A673 (cell line): Measurements from ENCODE around the gene REV1. TPM values are rescaled to one million over a fixed set of nuclear protein-coding genes. Genes with fewer than 3 reads are reported as not detected.

Experiments
- BruUV-seq: library from RNA; stranded (reverse); fragments of 400-500 nt; replicated peaks from 2 replicates; lab custom pipeline; 2021; lab: Mats Ljungman, UMichigan
- CTCF ChIA-PET: fragments of 300-600 bp; sonication (Branson Sonifier 250); formaldehyde crosslinking; loops from one replicate; lab custom pipeline; 2022; ENCODE audit warnings: antibody characterized with exemption; lab: Charles Lee
- POLR2A ChIA-PET: fragments of 300-600 bp; sonication (Branson Sonifier 250); formaldehyde crosslinking; loops from one replicate; lab custom pipeline; 2022; ENCODE audit warnings: antibody characterized with exemption; ENCODE audit not compliant: low non-redundant PET; lab: Charles Lee
- DNase-seq: peaks from one replicate; pipeline ENCODE4 v3.0.0-alpha.2; 2015; ENCODE audit warnings: low spot score
- H3K27ac ChIP-seq: fragments of 200-600 bp; sonication (generic); 2 replicates; pipeline ENCODE4 v1.5.1; 2016; ENCODE audit warnings: mixed run types, low read depth, mild to moderate bottlenecking, mixed read lengths, antibody characterized with exemption, low read length; ENCODE audit not compliant: poor library complexity, severe bottlenecking
- H3K27me3 ChIP-seq: fragments of 200-600 bp; sonication (generic); replicated peaks from 2 replicates; pipeline ENCODE4 v1.6.1; 2017; ENCODE audit warnings: mixed run types, low read depth, mild to moderate bottlenecking, mixed read lengths, antibody characterized with exemption, low read length; ENCODE audit not compliant: insufficient read depth, poor library complexity
- H3K36me3 ChIP-seq: fragments of 200-600 bp; sonication (generic); 2 replicates; pipeline ENCODE4 v1.6.1; 2016; ENCODE audit warnings: mixed run types, mild to moderate bottlenecking, mixed read lengths, antibody characterized with exemption, low read length; ENCODE audit not compliant: insufficient read depth, poor library complexity, severe bottlenecking
- H3K4me1 ChIP-seq: fragments of 200-600 bp; sonication (generic); 2 replicates; pipeline ENCODE4 v1.6.1; 2017; ENCODE audit warnings: mixed run types, mild to moderate bottlenecking, mixed read lengths, antibody characterized with exemption, low read length; ENCODE audit not compliant: insufficient read depth, poor library complexity, severe bottlenecking
- H3K4me3 ChIP-seq: fragments of 200-600 bp; sonication (generic); 2 replicates; pipeline ENCODE4 v1.5.1; 2016; ENCODE audit warnings: low read depth, mixed run types, mild to moderate bottlenecking, mixed read lengths, low read length; ENCODE audit not compliant: poor library complexity, severe bottlenecking
- H3K9me3 ChIP-seq: fragments of 200-600 bp; sonication (generic); 2 replicates; pipeline ENCODE4 v1.6.1; 2016; ENCODE audit warnings: mixed run types, low read depth, mild to moderate bottlenecking, mixed read lengths, antibody characterized with exemption, low read length; ENCODE audit not compliant: poor library complexity, severe bottlenecking
- CTCF ChIP-seq: fragments of 300-800, 200-600 bp; sonication (generic); conservative IDR thresholded peaks from 2 replicates; pipeline ENCODE4 v1.5.1; 2017; ENCODE audit warnings: low read depth, mild to moderate bottlenecking, antibody characterized with exemption, low read length, moderate library complexity, mixed read lengths
- EZH2 ChIP-seq: fragments of 200-600 bp; sonication (generic); IDR thresholded peaks from 2 replicates; pipeline ENCODE4 v1.6.1; 2017; ENCODE audit warnings: borderline replicate concordance, low read depth, mild to moderate bottlenecking, mixed read lengths, antibody characterized with exemption, low read length; ENCODE audit not compliant: poor library complexity, severe bottlenecking
- intact Hi-C: fragments of 100-400 bp; cut with micrococcal nuclease; formaldehyde crosslinking; loops from one replicate; pipeline ENCODE4 v1.10.0; 2022; ENCODE audit not compliant: unreplicated experiment
- total RNA-seq: library from RNA; stranded (reverse); gene quantifications from 2 replicates; pipeline ENCODE4 v1.2.3, GENCODE V29; 2021

REV1 gene
- total RNA-seq, 1 experiment from 2014 or later, result 38.1 TPM

- H3K4me1 ChIP-seq, result no peaks in the 10 kb centered on the region
- CTCF ChIA-PET, result interaction anchor here (0.6 kb wide), 1 partner anchor 56 kb away, joined by 4 read pairs; no protein-coding TSS in a partner anchor
- BruUV-seq, result no TSS peak
- DNase-seq, result no peak
- POLR2A ChIA-PET, result no interaction called here
- peaks cover 95% of the 10 kb centered on the region for H3K36me3 ChIP-seq
- intact Hi-C loops, result no loop called here
- no peak overlapping the region for H3K27ac ChIP-seq
- TF ChIP-seq CTCF (no peak), EZH2 (no peak)
- H3K9me3 ChIP-seq, result no peaks in the 10 kb centered on the region
- no peaks in the 10 kb centered on the region for H3K27me3 ChIP-seq
- H3K4me3 ChIP-seq, result no peak overlapping the region
Observed at GRCh38 chr2:99398303-99398702, 91.5 kb downstream of the REV1 start.

GRCh38 chr2:99397266-99397920 lies 92.4 kb downstream of the REV1 start:
- peaks cover 95% of the 10 kb centered on the region for H3K36me3 ChIP-seq
- H3K4me1 ChIP-seq, result no peaks in the 10 kb centered on the region
- intact Hi-C loops, result no loop called here
- no peak overlapping the region for H3K4me3 ChIP-seq
- no peak for TF ChIP-seq EZH2
- no peak for TF ChIP-seq CTCF
- H3K27ac ChIP-seq, result no peak overlapping the region
- ChIA-PET POLR2A (no interaction called here), CTCF (interaction anchor here (0.6 to 0.7 kb wide), 2 partner anchors 32 to 57 kb away, joined by 3 to 4 read pairs; no protein-coding TSS in a partner anchor)
- DNase-seq, result no peak
- H3K27me3 ChIP-seq, result no peaks in the 10 kb centered on the region
- no peaks in the 10 kb centered on the region for H3K9me3 ChIP-seq
- BruUV-seq, result no TSS peak

- no peak for DNase-seq
- CTCF ChIA-PET, result no interaction called here
- no peaks in the 10 kb centered on the region for H3K9me3 ChIP-seq
- intact Hi-C loops, result no loop called here
- TF ChIP-seq EZH2, result no peak
- no peak for TF ChIP-seq CTCF
- POLR2A ChIA-PET, result no interaction called here
- no peak overlapping the region for H3K4me3 ChIP-seq
- peaks cover 96% of the 10 kb centered on the region for H3K36me3 ChIP-seq
- H3K27ac ChIP-seq, result no peak overlapping the region
- no TSS peak for BruUV-seq
- H3K27me3 ChIP-seq, result no peaks in the 10 kb centered on the region
- no peaks in the 10 kb centered on the region for H3K4me1 ChIP-seq
Observed at GRCh38 chr2:99395589-99396130, 94.2 kb downstream of the REV1 start.
